IMR-90 (cell line): ENCODE results near the gene GFM2.

Experiments
- CEBPB ChIP-seq: IDR thresholded peaks from 2 replicates; pipeline ENCODE4 v1.6.1; 2012; ENCODE audit warnings: low read depth, low read length, improper control_type of control experiment
- FOS ChIP-seq: fragments of 150-350 bp; IDR thresholded peaks from 2 replicates; pipeline ENCODE4 v1.6.1; 2016; ENCODE audit warnings: low read depth, low read length
- POLR2A ChIP-seq: IDR thresholded peaks from 2 replicates; pipeline ENCODE4 v1.6.1; 2012; ENCODE audit warnings: mild to moderate bottlenecking, low read depth, low read length
- TF ChIP-seq, protein P1 (sequence below): conservative IDR thresholded peaks from 2 replicates; pipeline ENCODE4 v1.5.1; 2012; ENCODE audit warnings: mild to moderate bottlenecking, low read depth, low read length, improper control_type of control experiment

DNA sequence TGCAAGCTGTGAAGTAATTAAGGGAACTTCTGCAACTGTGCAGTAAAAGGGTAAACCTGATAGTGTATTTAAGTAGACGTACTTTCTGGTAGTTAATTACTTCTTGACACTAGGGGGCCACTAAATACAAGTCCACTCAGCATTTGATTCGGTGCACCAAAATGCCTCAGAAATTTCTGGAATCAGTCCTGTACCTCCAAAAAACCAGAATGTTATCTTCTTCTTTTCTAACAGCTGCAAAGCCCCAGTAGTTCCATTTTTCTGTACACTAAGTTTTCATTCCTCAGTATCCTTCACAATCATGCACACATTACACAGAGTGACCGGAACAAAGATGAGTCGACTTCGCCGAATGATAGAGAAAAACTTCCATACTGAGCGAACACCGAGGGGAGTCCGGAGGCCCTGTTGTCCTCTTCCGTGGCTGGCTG lies 484 bp downstream of the GFM2 start:
- TF ChIP-seq POLR2A (no peak), FOS (no peak), CEBPB (no peak)
- TF ChIP-seq, protein P1, sequence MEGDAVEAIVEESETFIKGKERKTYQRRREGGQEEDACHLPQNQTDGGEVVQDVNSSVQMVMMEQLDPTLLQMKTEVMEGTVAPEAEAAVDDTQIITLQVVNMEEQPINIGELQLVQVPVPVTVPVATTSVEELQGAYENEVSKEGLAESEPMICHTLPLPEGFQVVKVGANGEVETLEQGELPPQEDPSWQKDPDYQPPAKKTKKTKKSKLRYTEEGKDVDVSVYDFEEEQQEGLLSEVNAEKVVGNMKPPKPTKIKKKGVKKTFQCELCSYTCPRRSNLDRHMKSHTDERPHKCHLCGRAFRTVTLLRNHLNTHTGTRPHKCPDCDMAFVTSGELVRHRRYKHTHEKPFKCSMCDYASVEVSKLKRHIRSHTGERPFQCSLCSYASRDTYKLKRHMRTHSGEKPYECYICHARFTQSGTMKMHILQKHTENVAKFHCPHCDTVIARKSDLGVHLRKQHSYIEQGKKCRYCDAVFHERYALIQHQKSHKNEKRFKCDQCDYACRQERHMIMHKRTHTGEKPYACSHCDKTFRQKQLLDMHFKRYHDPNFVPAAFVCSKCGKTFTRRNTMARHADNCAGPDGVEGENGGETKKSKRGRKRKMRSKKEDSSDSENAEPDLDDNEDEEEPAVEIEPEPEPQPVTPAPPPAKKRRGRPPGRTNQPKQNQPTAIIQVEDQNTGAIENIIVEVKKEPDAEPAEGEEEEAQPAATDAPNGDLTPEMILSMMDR: peak; percentile 45
